Effector CD4-positive, alpha-beta T cell (primary cell): ENCODE measurements around the gene MPV17L2.
"Not testable (repeated sequence)": the region's sequence is repeated elsewhere in the genome, so short reads cannot be mapped to it uniquely, and the experiment has no call there.

ENCODE experiments used
- DNase-seq: peaks from one replicate; pipeline ENCODE4 v3.0.0-alpha.2; 2020

The MPV17L2 gene

DNA sequence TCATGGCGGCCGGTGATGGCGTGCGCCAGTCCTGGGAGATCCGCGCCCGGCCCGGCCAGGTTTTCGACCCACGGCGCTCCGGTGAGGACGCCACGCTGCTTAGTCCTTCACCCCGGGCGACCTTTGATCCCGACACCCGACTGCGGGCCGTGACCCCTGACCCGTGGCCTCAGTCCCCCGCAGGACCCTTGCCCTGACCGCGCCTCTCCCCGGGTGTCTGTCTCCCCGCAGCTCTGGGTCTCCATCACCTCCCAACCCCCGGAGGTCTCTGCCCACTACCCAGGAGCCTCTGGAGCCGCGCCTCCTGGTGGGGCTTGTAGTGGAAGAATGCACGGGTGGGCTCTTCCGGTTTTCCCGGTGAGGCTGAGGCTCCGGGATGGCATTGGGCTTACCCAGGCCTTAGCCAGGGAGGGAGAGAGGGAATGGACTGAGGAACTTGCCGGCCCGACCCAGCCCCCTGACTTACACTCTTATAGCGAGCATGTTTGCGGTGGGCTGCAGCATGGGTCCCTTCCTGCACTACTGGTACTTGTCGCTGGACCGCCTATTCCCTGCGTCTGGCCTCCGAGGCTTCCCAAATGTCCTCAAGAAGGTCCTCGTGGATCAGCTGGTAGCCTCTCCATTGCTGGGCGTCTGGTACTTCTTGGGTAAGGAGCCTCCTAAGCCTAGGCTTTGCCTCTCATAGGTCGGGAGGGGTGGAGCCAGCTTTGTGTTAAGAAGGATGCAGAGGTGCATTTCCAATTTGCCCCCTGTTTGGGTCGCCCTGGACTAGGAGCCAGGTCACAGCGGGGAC is 566 bp downstream of the MPV17L2 start:
- DNase-seq = no peak

DNA sequence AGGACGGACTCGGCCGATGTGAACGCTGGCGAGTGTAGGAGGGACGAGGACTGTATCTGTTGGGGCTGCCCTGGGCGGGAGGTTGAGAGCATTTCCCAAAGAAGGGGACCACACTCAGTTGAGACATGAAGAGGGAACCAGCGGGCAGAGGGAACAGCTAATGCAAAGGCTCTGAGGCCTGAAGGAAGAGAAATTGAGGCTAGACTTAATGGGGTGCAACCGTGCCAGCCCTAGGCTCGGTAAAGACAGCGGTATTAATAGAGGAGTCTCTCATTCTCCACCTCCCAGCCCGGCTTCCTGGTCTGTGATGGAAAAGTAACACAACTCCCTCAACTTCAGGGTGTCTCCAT is 1.1 kb downstream of the MPV17L2 start:
- DNase-seq = no peak

DNA sequence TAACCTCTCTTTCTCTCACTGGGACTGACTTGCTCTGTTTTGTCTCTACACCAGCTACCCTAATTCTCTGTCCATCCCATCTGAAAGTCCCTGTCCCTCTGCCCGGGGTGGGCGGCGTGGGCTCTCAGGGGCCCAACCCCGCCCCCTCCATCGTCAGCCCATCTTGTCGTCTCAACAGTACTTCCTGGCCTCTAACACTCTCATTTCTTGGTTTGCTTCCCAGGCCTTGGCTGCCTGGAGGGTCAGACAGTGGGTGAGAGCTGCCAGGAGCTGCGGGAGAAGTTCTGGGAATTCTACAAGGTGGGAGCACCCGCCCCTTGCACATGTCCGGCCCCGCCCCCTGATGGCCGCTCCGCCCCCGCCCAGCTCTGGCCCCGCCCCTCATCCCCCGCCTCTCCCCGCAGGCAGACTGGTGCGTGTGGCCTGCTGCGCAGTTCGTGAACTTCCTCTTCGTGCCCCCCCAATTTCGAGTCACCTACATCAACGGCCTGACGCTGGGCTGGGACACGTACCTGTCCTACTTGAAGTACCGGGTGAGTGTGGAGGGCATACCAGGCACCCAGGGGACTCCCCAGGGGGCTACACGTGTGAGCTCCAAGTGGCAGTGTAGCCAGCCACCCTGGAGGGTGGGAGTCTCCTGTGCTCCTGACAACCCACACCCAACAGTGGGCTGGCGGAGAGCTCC is 1.7 kb downstream of the MPV17L2 start:
- no peak for DNase-seq

DNA sequence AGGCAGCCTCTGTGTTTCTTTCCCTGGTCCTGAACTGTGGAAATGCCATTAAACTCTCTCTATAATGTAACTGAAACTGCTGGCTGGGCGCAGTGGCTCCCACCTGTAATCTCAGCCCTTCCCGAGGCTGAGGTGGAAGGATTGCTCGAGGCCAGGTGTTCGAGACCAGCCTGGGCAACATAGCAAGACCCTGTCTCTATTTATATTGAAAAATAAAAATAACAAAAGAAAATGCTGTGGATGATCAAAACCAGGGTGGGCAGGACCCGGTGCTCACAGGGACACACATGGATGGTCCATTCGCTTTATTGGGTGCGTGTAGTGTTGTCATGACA is 3.5 kb downstream of the MPV17L2 start:
- no peak for DNase-seq

DNA sequence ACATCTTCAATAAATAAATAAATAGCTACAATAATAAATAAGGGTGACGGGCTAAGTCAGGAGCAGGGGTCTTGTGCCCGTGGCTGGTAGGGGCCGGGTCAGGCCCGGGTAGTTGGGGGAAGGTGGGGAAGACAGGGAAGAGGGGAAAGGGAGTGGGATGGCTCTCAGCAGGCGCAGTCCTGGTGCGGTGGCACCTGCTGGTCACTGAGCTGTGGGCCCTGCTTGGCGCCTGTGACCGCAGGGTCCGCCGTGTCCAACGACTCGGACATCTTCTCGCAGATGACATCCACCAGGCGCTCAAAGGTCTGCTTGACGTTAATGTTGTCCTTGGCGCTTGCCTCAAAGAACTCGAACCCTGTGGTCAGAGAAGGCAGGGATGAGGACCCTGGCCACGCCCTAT is 4.3 kb downstream of the MPV17L2 start:
- DNase-seq = no peak

DNA sequence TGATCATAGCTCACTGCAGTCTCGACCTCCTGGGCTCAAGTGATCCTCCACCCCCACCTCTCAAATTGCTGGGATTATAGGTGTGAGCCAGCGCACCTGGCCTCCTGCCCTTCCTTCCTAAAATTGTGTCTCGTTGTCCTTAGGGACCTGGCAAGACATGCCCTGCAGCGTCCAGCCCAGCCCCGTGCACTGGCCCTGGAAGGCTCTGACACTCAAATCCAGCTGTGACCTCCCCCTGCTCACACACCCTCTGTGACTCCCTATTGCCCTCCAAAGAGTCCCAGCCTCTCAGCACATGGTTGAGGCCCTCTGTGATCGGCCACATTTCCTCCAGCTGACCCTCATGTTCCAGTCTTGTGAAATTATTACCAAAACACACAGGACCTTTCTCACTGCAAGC is 4.9 kb downstream of the MPV17L2 start:
- DNase-seq = no peak

DNA sequence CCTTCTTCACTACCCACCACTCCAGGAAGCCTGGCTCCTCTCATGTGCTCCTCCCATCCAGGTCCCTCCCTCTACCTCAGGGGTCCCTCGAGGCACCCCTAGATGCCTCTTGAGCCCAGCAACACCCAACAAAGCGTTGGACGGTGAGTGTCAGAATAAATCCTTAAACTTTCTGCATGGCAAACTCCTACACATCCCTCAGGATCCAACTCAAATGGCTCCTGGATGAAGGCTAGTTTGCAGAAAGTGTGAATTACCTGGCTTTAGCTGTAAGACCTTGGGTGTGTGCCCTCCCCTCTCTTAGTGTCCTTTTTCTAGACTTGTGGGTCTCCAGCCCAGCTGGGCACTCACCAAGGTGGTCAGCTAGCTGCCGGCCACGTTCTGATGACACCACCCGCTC is 5.4 kb downstream of the MPV17L2 start:
- DNase-seq = no peak

DNA sequence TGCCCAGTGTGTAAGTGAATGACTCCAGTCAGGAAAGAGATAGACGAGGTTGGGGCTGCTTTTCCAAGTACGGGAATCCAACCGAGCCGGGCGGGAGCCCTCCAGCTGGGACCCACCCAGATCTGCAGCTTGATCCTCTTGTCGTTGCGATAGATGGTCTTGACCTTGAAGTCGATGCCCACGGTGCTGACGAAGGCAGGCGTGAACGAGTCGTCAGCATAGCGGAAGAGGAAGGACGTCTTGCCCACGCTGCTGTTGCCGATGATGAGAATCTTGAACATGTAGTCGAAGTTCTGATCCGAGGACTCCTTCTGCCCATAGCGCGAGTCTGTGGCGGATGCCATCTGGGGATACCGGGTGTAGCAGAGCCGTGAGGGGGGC is 9.4 kb downstream of the MPV17L2 start:
- DNase-seq = no peak

DNA sequence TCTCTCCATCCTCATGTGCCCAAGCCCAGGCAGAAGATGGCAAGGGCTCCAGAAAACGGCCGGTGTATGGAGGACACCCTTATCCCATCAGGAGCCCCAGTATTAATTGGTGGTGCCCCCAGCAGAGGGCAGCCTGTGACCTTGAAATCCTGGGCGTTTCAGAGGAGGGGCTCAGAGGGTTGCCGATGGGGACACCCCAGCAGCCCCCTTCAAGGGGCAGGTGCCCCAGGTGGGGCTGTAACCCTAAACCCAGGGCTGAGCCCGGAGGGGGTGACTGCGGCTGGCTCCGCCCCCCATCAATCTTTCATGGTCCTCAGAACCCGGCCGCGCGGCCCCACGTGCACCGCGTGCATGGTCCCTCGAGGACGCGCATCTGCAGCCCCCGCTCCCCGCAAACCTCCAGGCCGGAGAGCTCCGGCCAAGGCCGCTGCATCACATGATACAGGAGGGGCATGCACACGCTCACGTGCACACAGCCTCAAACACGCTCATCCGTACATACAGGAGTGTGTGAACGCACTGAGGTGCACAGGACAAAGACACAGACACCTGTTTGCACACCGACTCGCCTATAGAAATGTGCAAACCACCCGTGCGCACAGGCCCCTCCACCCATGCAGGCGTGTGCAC is 9.9 kb downstream of the MPV17L2 start:
- no peak for DNase-seq

DNA sequence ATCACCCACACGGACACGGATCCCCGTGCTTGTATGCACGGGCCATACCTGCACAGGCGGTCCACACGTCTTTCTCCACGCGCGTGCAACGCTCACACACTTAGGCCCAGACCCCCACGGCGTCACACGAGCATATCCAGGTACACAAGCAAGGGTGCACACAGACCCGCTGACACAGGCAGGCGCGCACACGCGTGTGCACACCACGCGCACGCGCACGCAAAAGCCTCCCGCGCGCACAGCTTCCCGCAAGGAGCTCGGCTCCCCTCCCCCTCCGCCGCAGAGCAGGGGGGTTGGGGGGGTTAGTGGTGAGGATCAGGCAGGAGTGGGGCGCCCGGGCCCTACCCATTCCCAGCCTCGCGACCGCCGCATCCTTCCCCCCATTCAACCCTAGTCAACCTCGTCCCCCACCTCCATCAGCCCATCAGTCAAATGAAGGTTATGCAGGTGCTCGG is 10.4 kb downstream of the MPV17L2 start:
- DNase-seq = no peak

DNA sequence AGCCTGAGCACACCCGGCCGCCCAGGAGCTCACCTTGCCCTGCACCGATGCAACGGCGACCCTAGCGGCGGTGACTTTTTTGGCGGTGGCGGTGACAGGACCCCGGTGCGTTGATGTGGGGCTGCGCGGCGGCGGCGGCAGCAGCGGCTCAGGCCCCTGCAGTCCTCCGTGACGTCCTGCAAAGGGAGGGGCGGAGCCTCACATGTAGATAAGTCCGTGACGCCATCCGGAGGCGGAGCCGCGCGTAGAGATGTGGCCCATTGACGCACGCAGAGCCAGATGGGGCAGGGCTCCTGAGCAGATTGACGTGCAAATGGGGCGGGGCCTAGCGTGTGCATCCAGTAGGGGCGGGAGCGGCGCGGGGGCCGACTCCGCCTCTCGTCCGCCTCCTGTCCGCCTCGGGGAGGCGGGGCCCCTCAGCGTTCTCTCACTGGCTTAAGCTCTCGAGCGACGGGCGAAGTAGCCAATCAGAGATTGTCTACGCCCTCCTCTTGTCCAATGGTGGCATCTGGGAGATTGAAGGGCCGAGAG is 10.9 kb downstream of the MPV17L2 start, which contains the start of gene RAB3A:
TSS of gene RAB3A (minus strand) at position 180 of the 531 bp plus-strand sequence. CDS start 1,302 bp downstream, outside the sequence.
- peak; percentile 99 for DNase-seq

DNA sequence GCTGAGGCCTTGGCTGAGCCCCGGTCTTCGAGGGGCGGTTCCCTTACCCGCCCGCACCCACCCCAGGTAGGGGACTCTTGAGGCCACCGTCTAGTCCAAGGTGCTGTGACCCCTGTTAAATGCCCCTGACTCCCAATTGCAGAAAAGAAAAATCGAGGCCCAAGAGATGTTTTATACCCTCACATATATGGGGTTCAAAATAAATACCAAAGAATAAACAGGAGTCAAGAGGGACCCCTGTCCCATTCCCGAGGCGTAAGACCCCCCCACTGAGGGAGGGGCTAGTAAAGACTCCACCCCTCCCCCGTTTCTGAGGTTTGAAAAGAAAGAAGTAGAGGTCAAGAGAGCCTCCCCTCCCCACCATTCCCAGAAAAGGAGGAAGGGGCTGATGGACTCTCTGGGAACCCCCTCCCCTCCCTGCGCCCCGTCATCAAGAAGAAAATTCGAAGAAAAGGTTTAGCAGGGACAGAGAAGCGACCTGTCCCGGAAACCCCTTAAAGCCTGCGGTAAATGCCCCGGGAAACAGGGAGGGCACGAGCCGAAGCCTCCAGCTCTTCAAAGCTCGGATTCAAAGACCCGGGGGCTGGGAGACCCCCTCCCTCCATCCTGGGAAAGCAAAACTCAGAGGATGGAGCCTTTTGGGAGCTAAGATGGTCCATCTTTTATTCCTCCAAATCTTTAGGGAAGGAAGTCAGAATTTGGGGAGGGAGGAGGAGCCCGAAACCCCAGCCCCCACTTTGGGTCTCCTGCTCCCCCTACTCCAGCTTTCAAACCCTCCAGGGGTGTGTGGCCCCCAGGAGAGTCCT is 11.6 kb downstream of the MPV17L2 start:
- DNase-seq = no peak

DNA sequence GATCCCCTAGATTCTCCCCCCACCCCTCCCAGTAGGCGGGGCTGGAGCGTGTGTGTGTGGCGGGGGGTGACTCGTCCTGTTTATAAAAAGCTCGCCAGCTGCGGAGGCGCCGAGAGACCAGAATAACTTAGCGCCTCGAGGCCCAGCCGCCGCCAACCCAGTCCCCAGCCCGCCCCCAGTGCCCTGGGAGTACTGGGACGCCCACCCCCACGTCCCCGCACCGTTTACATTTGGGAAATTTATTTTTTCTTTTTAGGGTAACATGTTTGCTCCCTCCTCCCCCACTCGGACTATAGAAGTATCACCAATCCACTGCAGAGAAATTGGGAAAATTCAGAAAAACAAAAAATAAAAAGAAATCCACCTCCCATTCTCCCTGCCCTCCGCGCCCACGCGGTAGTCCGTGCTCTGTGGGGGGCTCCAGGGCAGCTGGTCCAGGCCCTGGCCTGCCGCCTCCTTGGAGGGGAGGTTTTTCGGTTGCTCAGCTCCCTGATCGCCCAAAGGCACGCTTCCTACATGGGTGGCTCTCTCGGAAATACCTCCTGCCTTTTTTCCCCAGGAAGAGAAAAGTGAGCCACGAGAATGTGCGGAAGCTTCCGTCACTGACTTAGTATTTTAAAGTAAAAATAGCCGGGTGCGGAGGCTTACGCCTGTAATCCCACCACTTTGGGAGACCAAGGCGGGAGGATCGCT is 12.3 kb downstream of the MPV17L2 start:
- peak; percentile 30 for DNase-seq

DNA sequence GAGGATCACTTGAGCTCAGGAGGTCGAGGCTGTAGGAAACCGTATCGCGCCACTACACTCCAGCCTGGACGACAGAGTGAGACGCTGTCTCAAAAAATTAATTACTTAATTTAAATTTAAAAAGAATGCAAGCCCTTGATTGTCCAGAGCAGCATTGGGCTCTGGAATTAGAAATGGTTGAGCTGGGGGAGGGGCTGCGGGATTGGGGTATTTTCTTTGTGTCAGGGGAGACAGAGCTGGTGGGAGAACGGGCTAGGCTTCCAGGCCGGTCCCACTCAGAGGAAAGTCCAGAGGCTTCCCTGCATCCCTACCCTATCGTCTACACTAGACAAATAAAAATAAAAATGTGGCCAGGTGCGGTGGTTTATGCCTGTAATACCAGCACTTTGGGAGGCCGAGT is 13.0 kb downstream of the MPV17L2 start:
- DNase-seq = no peak

DNA sequence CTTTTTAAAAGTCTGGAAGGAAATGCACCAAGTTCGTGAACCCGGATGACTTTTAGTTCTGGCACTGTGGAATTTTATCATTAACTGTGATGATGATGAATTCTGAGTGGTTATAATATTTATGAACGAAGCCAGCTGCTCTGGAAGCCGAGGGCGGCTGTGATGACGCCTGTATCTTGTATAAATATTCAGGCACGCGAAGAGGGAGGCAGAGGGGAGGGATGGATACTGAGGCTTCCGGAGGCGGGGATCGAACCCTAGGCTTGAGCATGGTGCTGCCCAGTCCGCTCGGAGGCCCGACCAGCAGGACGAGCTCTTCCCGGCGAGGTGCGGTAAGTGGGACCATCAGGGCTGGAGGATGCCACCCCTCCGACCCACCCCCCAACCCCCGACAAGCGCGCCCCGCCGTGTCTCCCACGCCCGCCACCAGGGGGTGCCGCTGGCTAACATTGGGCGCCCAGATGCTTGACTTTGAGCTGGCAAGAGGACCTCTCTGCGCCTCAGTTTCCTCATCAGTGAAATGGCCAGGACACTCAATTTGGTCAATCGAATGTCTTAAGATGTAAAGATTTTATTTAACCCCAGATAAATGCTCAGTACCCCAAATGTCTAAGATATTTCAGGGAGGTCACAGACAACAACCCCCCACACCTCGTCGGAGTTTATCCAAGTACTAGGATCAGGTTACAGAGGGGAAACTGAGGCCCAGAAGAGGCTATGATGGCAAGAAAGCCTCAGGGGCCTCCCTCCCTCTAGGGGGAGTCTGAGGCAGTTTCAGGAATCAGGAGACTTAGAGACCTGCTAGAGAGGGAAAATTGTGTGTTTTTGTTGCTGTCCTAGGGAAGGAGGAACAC is 15.3 kb downstream of the MPV17L2 start:
- DNase-seq = peak; percentile 49

DNA sequence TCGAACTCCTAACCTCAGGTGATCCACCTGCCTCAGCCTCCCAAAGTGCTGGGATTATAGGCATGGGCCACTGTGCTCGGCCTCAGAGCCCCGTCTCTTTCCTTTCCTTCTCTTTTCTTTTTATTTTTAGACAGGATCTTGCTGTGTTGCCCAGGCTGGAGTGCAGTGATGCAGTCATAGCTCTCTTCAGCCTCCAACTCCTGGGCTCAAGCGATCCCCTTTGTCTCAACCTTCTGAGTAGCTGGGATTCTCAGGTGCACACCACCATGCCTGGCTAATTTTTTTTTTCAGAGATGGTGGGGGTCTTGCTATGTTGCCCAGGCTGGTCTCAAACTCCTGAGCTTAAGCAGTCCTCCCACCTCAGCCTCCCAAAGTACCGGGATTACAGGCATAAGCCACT is 16.9 kb downstream of the MPV17L2 start:
- not testable (repeated sequence) for DNase-seq

DNA sequence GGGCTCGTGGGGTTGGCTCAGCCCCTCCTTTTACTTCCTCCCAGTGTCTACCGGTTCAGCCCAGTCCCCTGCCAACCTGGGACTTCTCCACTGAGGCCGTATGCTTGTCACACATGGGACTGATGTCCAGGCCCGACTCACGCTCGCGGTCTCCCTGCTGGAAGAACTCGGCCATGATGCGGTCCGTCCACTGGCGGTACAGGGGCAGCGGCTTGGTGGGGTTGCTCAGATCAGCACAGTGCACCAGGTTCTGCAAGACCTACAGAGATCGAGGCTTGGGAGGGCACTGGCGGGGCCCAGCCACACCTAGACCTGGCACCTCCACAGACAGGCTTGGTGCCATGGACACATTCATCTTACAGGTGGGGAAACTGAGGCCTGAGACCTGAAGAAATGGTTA is 18.7 kb downstream of the MPV17L2 start:
- DNase-seq = no peak

DNA sequence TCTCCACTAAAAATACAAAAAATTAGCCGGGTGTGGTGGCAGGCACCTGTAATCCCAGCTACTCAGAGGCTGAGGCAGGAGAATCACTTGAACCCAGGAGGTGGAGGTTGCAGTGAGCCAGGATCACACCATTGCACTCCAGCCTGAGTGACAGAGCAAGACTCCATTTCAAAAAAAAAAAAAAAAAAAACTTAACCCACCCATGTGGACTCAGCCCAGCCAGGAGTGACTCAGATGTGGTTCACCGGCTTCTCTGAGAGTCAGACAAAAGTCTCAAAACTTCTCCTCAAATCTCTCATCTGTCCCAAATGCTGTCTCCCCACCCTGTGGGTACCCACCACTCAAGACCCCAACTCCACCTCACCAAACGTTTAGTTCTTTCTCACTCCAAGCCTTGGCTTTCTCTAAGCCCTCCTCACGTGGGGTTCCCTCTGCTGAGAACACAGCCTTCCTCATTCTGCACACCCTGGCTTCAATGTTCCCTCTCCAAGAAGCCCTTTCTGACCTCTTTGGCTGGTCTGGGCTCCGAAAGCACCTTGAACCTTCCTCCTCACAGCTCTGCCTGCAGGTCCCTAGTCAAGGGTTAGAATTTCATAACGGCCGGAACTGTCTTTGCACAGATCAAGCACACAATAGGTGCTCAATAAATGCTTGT is 21.9 kb downstream of the MPV17L2 start:
- DNase-seq = no peak

DNA sequence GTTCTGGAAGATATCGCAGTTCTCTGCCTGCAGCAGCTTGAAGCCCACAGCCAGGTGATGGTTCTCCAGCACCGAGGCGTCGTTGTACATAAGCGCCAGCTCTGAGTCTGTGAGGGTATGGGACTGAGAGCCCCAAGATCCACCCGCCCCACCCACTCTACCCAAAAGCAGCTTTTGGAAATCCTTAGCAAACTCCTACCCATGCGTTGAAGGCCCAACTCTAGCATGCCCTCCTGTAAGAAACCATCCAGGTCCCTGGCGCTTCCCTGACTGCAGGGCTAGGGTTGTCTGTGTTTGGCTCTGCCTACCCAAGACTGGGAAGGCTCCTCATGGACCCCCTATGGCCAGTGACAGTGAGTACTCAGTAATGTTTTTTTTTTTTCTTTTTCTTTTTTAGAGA is 23.8 kb downstream of the MPV17L2 start:
- no peak for DNase-seq

DNA sequence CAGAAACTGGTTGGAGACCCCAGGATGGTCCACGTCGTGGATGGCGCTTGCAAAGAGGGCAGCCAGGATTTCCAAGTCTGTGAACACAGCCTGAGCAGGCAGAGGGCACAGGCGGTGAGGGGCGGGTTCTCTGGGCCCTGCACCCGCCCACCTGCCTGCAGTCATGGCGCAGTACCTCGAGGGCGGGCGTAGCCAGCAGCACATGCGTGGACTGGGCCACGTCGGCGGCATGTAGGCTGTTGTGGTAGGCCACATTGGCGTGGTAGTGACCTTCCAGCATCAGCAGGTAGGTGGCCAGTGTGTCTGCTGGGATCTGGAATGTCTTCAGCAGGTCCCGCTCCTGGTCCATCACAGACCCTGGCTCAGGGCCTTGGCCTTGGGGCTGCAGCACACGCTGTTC is 25.1 kb downstream of the MPV17L2 start:
- no peak for DNase-seq

DNA sequence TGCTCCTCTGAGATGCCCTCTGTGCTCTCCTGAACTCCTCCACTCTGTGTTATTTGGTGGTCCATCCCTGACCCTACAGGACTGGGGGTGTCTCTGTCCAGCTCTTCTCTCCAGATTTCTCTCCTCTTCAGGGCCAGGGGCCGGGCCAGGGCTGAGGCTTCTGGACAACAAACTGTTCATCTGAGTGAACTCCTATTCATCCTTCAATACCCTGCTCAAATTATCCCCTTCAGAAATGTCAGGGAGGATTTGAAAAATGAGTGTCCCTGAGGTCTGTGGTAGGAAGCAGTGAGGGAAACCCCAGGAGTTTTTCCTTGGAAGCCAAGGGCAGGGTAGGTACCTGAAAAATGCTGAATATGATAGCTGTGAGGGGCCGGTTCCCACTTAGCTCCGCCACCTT is 25.6 kb downstream of the MPV17L2 start:
- no peak for DNase-seq
